Dermis microvascular lymphatic vessel endothelial cell (primary cell): ENCODE data around the gene C1orf115. TPM values are rescaled to one million over a fixed set of nuclear protein-coding genes. Genes with fewer than 3 reads are reported as not detected.
A peak's percentile ranks its signal among the peaks of the same experiment; 100 is the strongest.
"Not testable (repeated sequence)": the region's sequence is repeated elsewhere in the genome, so short reads cannot be mapped to it uniquely, and the experiment has no call there.

Experiments used
- DNase-seq, 2 donors: peaks; one replicate each; pipeline versions ENCODE4 v3.0.0 to v3.0.0-alpha.2; 2010; ENCODE audit warnings: low read depth in 2 of 2
- total RNA-seq: library from RNA; depleted of rRNA; stranded (reverse); fragments of >200 nt; gene quantifications from 2 replicates; pipeline ENCODE4 v1.2.1, GENCODE V29; 2014

The C1orf115 gene
- total RNA-seq, 1 donor from 2014 or later = 46.6 TPM

- DNase-seq = no peak
Measured at GRCh38 chr1:220717800-220718640, 27.9 kb downstream of the C1orf115 start.

GRCh38 chr1:220721266-220721665 lies 31.1 kb downstream of the C1orf115 start:
- peak in 1 of 2 donors; percentile 44 for DNase-seq

GRCh38 chr1:220726634-220727033 lies 36.5 kb downstream of the C1orf115 start:
- no peak for DNase-seq

- no peak for DNase-seq
Measured at GRCh38 chr1:220727519-220727918, 37.4 kb downstream of the C1orf115 start.

- DNase-seq = no peak
Measured at GRCh38 chr1:220730486-220730885, 40.3 kb downstream of the C1orf115 start.

GRCh38 chr1:220732137-220732536 lies 42.0 kb downstream of the C1orf115 start:
- peak; percentile 56 to 76 for DNase-seq

- peak in 1 of 2 donors; percentile 42 for DNase-seq
Measured at GRCh38 chr1:220732621-220733020, 42.5 kb downstream of the C1orf115 start.

- DNase-seq = peak; percentile 86 to 89
Measured at GRCh38 chr1:220733086-220733601, 43.0 kb downstream of the C1orf115 start.

GRCh38 chr1:220734571-220735326 lies 44.6 kb downstream of the C1orf115 start:
- DNase-seq = peak; percentile 79 to 87

GRCh38 chr1:220736283-220736682 lies 46.1 kb downstream of the C1orf115 start:
- not testable (repeated sequence) for DNase-seq

GRCh38 chr1:220741349-220741748 lies 51.2 kb downstream of the C1orf115 start:
- DNase-seq = no peak

GRCh38 chr1:220741825-220742224 lies 51.7 kb downstream of the C1orf115 start:
- no peak for DNase-seq

- no peak for DNase-seq
Measured at GRCh38 chr1:220742520-220742919, 52.4 kb downstream of the C1orf115 start.

- no peak for DNase-seq
Measured at GRCh38 chr1:220746851-220747250, 56.7 kb downstream of the C1orf115 start.

GRCh38 chr1:220747437-220748088 lies 57.4 kb downstream of the C1orf115 start:
- DNase-seq = no peak

- DNase-seq = peak; percentile 54 to 87
Measured at GRCh38 chr1:220748089-220748934, 58.1 kb downstream of the C1orf115 start, which contains the start of gene MTARC2. Gene MTARC2, plus strand, starts transcription at chr1:220748322. Its CDS starts 210 bp downstream, at chr1:220748532.
